Germinal center (tissue), 1 donor: Measurements from ENCODE around the gene FGF16.
"Not testable (repeated sequence)": the region's sequence is repeated elsewhere in the genome, so short reads cannot be mapped to it uniquely, and the experiment has no call there.

Source experiments
- DNase-seq: peaks from one replicate; pipeline ENCODE4 v3.0.0; 2012; ENCODE audit warnings: mixed read lengths, low spot score

FGF16 gene

DNA sequence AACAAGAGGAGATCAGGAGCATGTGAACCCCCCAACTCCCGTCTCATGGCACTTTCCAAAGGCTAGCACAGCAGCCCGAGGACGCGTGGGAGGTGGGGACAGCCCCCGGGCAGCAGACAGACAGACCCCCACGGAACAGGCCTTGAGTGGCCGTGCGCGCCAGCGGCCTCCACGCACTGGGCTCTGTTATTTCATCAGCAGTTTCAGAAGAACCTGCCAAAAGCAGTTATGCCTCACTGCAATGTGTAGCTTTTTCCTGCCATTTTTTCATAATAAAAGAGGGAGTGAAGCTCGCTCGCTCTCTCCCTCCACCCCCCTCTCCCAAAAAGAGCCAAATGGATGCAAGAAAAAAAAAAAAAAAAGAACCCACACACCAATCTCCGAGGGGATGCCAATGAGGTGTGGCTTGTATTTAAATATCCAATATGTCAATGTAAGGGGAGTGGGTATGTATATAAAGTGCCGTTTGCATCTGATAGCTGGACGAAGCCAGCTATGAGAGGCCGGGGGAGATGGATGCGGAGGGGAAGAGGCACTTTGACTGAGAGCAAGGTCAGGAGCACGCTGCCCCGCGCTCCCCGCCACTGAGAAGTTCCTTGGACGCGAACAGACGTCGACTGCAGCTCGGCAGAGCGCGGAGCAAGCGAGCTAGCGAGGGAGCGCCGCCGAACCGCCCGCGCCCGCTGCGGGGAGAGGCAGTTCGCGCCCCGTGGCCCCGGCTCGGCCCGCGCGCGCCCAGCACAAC, at the start of gene FGF16:
Gene FGF16, plus strand, starts transcription at position 482 of the 745 bp plus-strand sequence. CDS start 286 bp downstream, outside the sequence.
- DNase-seq: no peak

- no peak for DNase-seq
Measured at GRCh38 chrX:77398330-77398954, 48.7 kb upstream of the FGF16 start.

- no peak for DNase-seq
Measured at GRCh38 chrX:77404419-77404818, 42.8 kb upstream of the FGF16 start.

DNA sequence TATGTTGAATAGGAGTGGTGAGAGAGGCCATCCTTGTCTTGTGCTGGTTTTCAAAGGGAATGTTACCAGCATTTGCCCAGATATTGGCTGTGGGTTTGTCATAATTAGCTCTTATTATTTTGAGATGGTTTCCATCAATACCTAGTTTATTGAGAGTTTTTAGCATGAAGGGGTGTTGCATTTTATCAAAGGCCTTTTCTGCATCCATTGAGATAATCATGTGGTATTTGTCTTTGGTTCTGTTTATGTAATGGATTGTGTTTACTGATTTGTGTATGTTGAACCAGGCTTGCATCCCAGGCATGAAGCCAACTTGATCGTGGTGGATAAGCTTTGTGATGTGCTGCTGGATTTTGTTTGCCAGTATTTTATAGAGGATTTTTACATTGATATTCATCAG, 39.4 kb upstream of the FGF16 start:
- not testable (repeated sequence) for DNase-seq

DNA sequence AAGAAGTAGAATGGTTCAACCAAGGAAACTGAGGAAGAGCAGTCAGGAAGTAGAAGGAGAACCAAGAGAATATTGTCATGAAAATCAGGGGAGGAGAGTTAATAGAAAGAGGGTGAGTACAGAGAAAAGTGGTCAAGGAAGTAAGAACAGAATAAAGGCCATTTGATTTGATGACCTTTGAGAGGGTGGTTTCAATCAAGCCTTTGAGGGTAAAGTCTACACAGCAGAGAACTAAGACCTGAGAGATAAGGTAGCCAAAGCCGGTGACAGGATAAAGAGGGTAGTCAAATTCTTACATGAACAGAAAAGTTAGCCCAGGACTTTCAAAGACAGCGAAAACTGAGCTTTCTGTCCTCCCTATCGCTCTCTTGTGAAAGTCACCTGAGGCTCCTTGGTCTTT, 34.6 kb upstream of the FGF16 start:
- DNase-seq: no peak

DNA sequence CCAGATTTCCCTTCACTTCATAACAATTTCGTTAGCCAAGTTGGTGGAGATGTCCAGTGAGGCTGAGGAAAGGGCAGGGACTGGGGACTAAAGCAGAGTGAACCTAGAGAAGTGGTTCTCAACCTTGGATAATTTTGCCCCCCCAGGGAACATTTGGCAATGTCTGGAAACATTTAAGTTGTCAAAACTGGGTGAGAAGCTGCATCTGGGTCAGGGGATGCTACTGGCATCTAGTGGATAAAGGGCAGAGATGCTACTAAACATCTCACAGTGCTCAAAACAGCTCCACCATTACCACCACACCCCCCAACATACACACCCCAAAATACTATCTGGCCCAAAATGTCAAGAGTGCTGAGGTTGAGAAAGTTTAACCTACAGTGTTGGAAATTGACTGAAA, 32.0 kb upstream of the FGF16 start:
- DNase-seq: no peak

DNA sequence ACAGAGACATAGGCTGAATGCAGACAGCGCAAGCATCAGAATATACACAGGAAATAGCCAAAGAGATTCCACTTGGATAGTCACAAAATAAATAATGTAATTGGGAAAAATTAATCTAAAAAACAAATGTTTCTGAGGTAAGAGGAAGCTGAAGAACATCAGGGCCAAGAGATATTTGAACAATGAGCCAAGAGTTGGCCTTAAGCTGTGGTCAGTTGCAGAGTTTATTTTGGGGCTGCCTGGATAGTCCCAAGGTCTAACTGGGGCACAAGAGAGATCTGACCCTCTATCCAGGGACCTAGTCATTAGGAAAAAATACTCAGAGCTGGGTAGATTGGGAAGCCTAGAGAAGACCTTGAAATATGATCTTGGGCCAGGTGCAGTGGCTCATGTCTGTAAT, 31.3 kb upstream of the FGF16 start:
- DNase-seq: no peak

GRCh38 chrX:77422891-77423648, 24.1 kb upstream of the FGF16 start:
- no peak for DNase-seq

DNA sequence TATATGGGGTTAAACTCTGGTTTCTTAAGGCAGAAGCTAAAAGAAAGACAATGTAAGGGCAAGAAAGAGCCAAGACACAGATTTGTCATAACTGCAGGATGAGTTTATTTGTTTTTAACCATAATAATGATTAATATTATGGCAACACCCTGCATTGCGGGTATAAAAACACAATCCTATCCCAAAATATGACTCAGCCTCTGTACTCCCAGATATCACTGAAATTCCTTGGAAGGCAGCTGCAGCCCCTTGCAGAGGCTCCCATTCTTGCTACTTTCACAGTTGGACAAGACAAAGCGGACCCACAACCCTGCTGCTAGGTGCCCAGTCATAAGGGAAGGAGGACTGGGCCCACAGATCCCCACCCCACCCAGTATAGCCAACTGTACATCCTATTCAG, 20.4 kb upstream of the FGF16 start:
- DNase-seq: no peak

DNA sequence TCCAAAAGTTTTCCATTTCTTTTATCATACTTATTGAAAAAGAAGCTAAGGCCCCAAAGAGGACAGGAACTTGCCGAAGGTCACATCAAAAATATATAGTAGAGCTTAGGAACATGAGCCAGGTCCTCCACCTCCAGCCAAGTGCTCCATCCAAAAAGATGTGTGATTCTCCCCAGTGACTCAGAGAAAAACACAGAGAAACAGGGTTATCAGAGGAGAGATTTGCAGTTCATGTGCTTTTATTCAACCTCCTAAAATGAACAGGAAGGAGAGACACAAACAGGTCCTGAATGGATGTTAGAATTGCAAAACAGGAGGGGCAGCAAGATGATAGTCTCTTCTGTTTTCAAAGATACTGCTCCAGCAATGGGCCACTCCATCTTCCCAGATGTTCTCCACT, 19.6 kb upstream of the FGF16 start:
- no peak for DNase-seq

GRCh38 chrX:77428551-77428950, 18.6 kb upstream of the FGF16 start:
- no peak for DNase-seq

- DNase-seq: no peak
Measured at GRCh38 chrX:77431227-77431626, 16.0 kb upstream of the FGF16 start.

DNA sequence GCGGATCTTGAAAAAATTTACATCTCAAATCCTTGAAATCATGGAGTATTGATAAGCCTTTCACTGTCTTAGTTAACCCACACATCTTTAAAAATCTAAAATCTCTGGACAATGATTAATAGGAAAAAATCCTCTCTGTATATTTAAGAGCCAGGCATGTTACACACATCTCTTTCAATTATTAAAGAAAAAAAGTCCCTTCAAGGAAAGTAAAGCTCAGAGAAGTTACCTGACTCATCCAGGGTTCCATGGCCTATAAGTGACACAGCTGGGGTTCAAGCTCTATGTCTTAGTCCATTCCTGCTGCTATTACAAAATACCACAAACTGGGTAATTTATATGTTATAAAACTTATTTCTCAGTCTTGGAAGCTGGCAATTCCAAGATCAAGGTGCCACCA, 14.2 kb upstream of the FGF16 start:
- no peak for DNase-seq

DNA sequence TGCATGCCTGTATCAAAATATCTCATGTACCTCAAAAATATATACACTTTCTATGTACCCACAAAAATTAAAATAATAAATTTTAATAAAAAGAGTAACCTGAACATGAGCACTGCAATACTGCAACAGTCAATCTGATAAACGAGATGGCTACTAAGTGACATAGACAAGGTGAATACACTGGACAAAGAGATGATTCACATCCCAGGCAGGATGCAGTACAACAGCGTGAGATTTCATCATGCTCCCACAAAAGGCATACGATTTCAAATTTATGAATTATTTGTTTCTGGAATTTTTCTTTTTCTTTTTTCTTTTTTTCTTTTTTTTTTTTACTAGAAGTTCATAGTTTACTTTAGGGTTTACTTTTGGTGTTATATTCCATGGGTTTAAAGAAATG, 12.2 kb upstream of the FGF16 start:
- DNase-seq: no peak

DNA sequence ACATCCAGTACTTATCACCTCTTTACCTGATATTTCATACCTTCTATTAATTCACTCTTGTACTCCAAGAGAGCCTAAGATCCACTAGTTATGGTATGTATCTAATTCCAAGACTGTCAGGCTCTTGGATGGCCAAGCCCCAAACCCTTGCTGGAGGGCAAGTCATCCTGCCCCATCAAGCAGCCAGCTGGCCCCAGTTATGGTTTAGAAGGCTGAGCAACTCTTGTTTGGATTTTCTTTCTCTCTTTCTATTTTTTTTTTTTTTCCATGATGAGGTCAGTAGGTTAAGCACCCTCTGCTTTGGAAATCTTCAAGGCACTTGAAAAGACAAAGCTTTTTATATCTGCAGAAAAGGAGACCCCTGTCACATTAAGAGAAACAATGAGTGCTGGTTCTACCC, 10.9 kb upstream of the FGF16 start:
- no peak for DNase-seq

DNA sequence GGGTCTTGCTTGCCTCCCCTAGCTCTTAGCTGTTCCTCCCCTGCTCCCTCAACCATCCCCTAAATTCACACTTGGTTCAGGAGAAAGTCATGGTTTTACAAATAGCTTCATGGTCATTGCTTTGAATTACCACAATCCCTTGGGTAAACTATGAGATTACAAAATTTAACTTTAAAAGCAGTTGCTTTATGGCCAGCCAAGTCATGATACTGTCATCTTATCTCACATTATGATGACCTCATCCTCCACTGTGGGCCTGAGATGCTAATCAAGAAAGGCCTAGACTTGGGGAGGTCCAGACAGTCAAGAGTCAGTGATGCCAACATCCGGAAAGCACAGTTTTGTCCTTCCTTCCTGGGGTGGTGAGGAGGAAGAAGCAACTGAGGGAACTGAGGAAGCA, 10.5 kb upstream of the FGF16 start:
- no peak for DNase-seq

DNA sequence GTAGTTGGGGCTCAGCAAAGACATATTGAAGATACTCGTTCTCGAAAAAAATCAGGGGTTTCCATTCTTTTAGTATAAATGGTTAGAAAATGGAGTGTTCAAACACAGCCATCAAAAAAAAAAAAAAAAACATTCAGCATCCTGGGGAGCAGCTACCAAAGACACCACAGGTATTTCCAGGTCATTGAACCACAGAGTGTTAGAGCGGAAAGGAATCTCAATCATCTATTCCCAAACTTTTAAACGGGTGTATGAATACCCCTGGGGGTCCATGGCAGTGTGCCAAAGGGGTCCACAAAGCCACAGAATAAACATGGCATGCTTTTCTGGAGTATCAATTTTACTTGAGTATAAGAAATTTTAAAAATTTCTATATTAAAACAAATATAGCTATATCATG, 6.9 kb upstream of the FGF16 start:
- DNase-seq: no peak

DNA sequence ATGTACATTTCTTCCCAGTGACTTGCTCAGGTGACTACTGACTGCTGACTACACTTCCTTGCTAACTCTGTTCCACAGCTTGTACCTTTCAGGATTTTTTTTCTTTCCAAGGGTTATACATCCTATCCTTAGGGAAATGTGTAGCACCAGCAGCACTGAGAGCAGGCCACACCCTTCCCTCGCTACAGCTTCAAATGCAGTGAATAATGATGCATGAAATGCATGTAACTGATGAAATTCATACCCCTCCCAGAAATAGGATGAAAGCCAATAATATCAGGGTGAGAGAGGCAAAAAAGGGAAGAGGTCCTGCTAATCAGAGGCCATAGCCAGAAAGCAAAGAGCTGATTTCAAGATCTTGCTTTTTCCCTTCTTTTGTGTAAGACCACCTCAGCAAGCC, 6.2 kb upstream of the FGF16 start:
- DNase-seq: no peak

DNA sequence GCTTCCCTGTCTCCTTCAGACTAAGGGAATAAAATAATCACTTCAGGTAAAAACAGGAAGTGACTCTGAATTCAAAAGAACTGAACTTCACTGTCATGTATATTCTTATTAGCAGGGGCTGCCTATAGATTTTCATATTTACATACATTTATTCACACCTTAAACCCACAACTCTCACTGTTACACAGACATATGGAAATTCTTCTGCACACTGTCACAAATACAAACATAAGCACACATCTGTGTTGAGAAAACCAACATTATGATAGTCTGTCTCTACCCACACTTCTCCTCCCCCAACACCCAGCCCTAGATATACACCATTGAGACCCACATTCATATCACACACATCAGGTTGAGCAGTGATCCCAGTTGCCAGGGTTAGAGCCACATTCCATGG, 5.7 kb upstream of the FGF16 start:
- no peak for DNase-seq

DNA sequence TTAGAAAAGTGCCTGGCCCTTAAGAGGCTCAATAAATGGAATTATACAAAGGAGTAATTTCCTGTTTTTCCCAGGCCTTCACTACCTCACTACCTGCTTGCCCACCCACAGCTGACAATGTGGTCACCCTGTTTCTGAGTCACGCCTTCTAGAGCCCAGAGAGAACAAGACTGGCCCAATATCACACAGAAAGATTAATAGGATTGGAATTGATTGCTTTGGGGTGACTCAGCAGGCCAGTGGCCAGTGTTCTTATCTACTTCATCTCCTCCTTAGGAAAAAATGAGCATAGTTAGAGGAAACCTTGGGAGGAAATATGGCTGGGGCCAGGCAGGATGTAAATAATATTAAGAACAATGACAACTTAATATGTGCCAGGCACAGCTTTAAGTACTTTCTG, 4.5 kb upstream of the FGF16 start:
- DNase-seq: no peak

DNA sequence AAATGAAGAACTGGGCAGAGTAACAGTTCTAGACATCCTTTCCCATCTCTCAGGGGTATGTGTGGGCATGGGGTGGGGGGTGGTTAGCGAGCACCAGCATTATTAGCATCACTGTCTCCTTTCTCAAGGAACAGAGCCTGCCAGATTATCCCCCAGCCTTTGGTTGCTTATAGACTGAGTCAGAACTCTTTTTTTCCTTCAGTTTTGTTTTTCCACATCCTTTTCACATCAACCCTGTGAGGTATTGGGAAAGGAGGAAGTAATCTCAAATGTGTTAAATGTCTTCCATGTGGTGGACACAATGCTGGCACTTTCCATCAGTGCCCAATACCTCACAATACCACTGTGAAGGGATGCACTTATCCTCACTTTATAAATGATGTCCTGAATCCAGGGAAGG, 3.1 kb upstream of the FGF16 start:
- DNase-seq: no peak

- no peak for DNase-seq
Measured at GRCh38 chrX:77444545-77444944, 2.6 kb upstream of the FGF16 start.

- no peak for DNase-seq
Measured at GRCh38 chrX:77446029-77446585, 1.1 kb upstream of the FGF16 start.
